Right lobe of liver (tissue), 6 donors: Measurements from ENCODE around the gene ARX. TPM values are rescaled to one million over a fixed set of nuclear protein-coding genes. Genes with fewer than 3 reads are reported as not detected.

ENCODE experiments used
- ATAC-seq, 4 donors: fragments of 200-7000 bp; cut with Tn5 transposase; one replicate each; pipeline ENCODE4 v1.9.1; 2020; ENCODE audit warnings: mild to moderate bottlenecking in 4 of 4, moderate library complexity in 4 of 4
- DNase-seq, 3 donors: peaks; one replicate each; pipeline ENCODE4 v3.0.0-alpha.2; 2020
- H3K27ac ChIP-seq, 3 donors: fragments of 200-600 bp; one replicate each; pipeline ENCODE4 v1.8.0; 2022
- H3K27me3 ChIP-seq, 2 donors: fragments of 200-600 bp; one replicate each; pipeline ENCODE4 v1.8.0; 2022
- H3K36me3 ChIP-seq, 4 donors: fragments of 200-600 bp; sonication (generic) in 1 of 4; one replicate each; pipeline versions ENCODE4 v1.5.1 to v1.8.0; 2017 to 2022; ENCODE audit warnings: control low read depth in 1 of 4
- H3K4me1 ChIP-seq, 4 donors: fragments of 200-600 bp; sonication (generic) in 1 of 4; one replicate each; pipeline versions ENCODE4 v1.5.1 to v1.8.0; 2017 to 2022; ENCODE audit warnings: control low read depth in 1 of 4
- H3K4me3 ChIP-seq, 3 donors: fragments of 200-600 bp; one replicate each; pipeline ENCODE4 v1.8.0; 2022
- H3K9me3 ChIP-seq, 4 donors: fragments of 200-600 bp; sonication (generic) in 1 of 4; one replicate each; pipeline versions ENCODE4 v1.5.1 to v1.8.0; 2017 to 2022; ENCODE audit warnings: control low read depth in 1 of 4
- CTCF ChIP-seq, 4 donors: fragments of 200-600 bp in 3 of 4; fragments of 450-650 bp in 1 of 4; IDR thresholded peaks; one replicate each; pipeline versions ENCODE4 v1.5.1 to v1.8.0; 2016 to 2022; ENCODE audit warnings: antibody characterized with exemption in 4 of 4, mild to moderate bottlenecking in 2 of 4
- POLR2A ChIP-seq: fragments of 450-650 bp; IDR thresholded peaks from one replicate; pipeline ENCODE4 v1.6.1; 2017; ENCODE audit warnings: antibody characterized with exemption, mild to moderate bottlenecking
- WGBS: methylation state at CpG from one replicate; pipeline ENCODE4 v1.1.6; 2018; ENCODE audit warnings: low coverage, low lambda C conversion rate; ENCODE audit not compliant: insufficient coverage; ENCODE audit errors: missing lambda C conversion rate; 5-methylcytosine and 5-hydroxymethylcytosine counted together
- intact Hi-C, 2 donors: fragments of 100-400 bp; cut with DNase I; formaldehyde crosslinking; loops; one replicate each; pipeline versions ENCODE4 v1.11.2 to v1.14.1; 2022
- total RNA-seq, 6 experiments: library from RNA; depleted of rRNA in 2 of 6; stranded (reverse); fragments of >200 nt in 2 of 6; fragmentation: NEBNext Ultra II Directional in 3 of 6; extraction: Animal tissue kit (Norgen Biotek cat#: 25700) in 3 of 6; gene quantifications; one replicate each; pipeline versions ENCODE4 v1.1.0 to v1.2.4, GENCODE V29; 2016 to 2023
- donor health status: DM: no; HTN: yes; CAD: no.
- donor health status: DM: no; HTN: no; CAD: no.
- donor health status: DM: no; HTN: no; CAD: no.
- donor health status: DM: no; HTN: yes; CAD: no.
- donor health status: DM: no; HTN: yes; CAD: no.

The ARX gene
- total RNA-seq, 6 experiments from 2014 or later = not detected

- intact Hi-C loops = no loop called here
- no peaks in the 10 kb centered on the region for H3K4me1 ChIP-seq
- TF ChIP-seq POLR2A = no peak
- no peak for TF ChIP-seq CTCF (IDR thresholded peaks at IDR 0.05)
- ATAC-seq (no peak), DNase-seq (no peak)
- H3K27me3 ChIP-seq = peaks cover 0 to 38% of the 10 kb centered on the region in 2 donors
- H3K9me3 ChIP-seq = no peaks in the 10 kb centered on the region
- no peak overlapping the region for H3K27ac ChIP-seq
- H3K36me3 ChIP-seq = no peaks in the 10 kb centered on the region
- WGBS = 29% methylated on average over 1 of the region's 1 CpG
- H3K4me3 ChIP-seq = no peak overlapping the region
Measured at GRCh38 chrX:25023908-25024307, 8.1 kb upstream of the ARX start.

GRCh38 chrX:25022499-25023325 is 6.9 kb upstream of the ARX start:
- TF ChIP-seq CTCF (IDR thresholded peaks at IDR 0.05) (peak in 1 of 4 donors; percentile 21), POLR2A (no peak)
- WGBS = 25% methylated on average over 7 of the region's 59 CpGs
- no peaks in the 10 kb centered on the region for H3K4me1 ChIP-seq
- DNase-seq (no peak), ATAC-seq (peak in 1 of 4 donors; percentile 43)
- no peak overlapping the region for H3K27ac ChIP-seq
- H3K9me3 ChIP-seq = no peaks in the 10 kb centered on the region
- no peak overlapping the region for H3K4me3 ChIP-seq
- H3K36me3 ChIP-seq = no peaks in the 10 kb centered on the region
- intact Hi-C loops = no loop called here
- H3K27me3 ChIP-seq = peaks cover 0 to 42% of the 10 kb centered on the region in 2 donors

- Histone ChIP-seq H3K4me3 (no peak overlapping the region), H3K27ac (no peak overlapping the region), H3K27me3 (peaks cover 0 to 36% of the 10 kb centered on the region in 2 donors), H3K9me3 (no peaks in the 10 kb centered on the region), H3K4me1 (no peaks in the 10 kb centered on the region), H3K36me3 (no peaks in the 10 kb centered on the region)
- no peak for TF ChIP-seq POLR2A
- peak; percentile 19 to 55 (median 42) for TF ChIP-seq CTCF (IDR thresholded peaks at IDR 0.05)
- ATAC-seq (peak; percentile 59 to 72 (median 61)), DNase-seq (no peak)
- 18% methylated on average over 9 of the region's 35 CpGs for WGBS
- intact Hi-C loops = no loop called here
Measured at GRCh38 chrX:25020905-25021449, 5.2 kb upstream of the ARX start.

- WGBS = 15% methylated on average over 7 of the region's 27 CpGs
- intact Hi-C loops = no loop called here
- Histone ChIP-seq H3K27me3 (peaks cover 0 to 40% of the 10 kb centered on the region in 2 donors), H3K27ac (no peak overlapping the region), H3K9me3 (no peaks in the 10 kb centered on the region), H3K4me1 (no peaks in the 10 kb centered on the region), H3K4me3 (no peak overlapping the region), H3K36me3 (no peaks in the 10 kb centered on the region)
- ATAC-seq (no peak), DNase-seq (no peak)
- no peak for TF ChIP-seq CTCF (IDR thresholded peaks at IDR 0.05)
- TF ChIP-seq POLR2A = no peak
Measured at GRCh38 chrX:25020391-25020904, 4.7 kb upstream of the ARX start.
